ACHN (cell line): ENCODE measurements around the gene CEP63.

Source experiments
- DNase-seq: peaks from one replicate; pipeline ENCODE4 v3.0.0-alpha.2; 2015
- in situ Hi-C: cut with HindIII; loops from 2 replicates; pipeline ENCODE4 v1.10.0; 2017; ENCODE audit warnings: low sequenced_read_pairs, low pct_ligation_motif_present, low pct_unique_long_range_greater_than_20kb

CEP63 gene

GRCh38 chr3:134613006-134613520 lies 127.2 kb downstream of the CEP63 start:
- DNase-seq: no peak
- in situ Hi-C loops: no loop called here

GRCh38 chr3:134614955-134615354 lies 129.1 kb downstream of the CEP63 start:
- no peak for DNase-seq
- in situ Hi-C loops: no loop called here

GRCh38 chr3:134615743-134616142 lies 129.9 kb downstream of the CEP63 start:
- in situ Hi-C loops: no loop called here
- no peak for DNase-seq

- in situ Hi-C loops: no loop called here
- no peak for DNase-seq
Observed at GRCh38 chr3:134617608-134618477, 132.0 kb downstream of the CEP63 start.

- no peak for DNase-seq
- in situ Hi-C loops: no loop called here
Observed at GRCh38 chr3:134618478-134619300, 132.8 kb downstream of the CEP63 start.

GRCh38 chr3:134619301-134619615 lies 133.4 kb downstream of the CEP63 start:
- in situ Hi-C loops: no loop called here
- DNase-seq: no peak

GRCh38 chr3:134619884-134620445 lies 134.1 kb downstream of the CEP63 start:
- in situ Hi-C loops: no loop called here
- DNase-seq: no peak

- DNase-seq: no peak
- in situ Hi-C loops: no loop called here
Observed at GRCh38 chr3:134620476-134621115, 134.7 kb downstream of the CEP63 start.

GRCh38 chr3:134621854-134622253 lies 136.0 kb downstream of the CEP63 start:
- in situ Hi-C loops: no loop called here
- no peak for DNase-seq

GRCh38 chr3:134622806-134623365 lies 137.0 kb downstream of the CEP63 start:
- in situ Hi-C loops: no loop called here
- no peak for DNase-seq

- no peak for DNase-seq
Observed at GRCh38 chr3:134623615-134624245, 137.9 kb downstream of the CEP63 start.

More at GRCh38 chr3:134623615-134624245, 137.9 kb downstream of the CEP63 start:
- in situ Hi-C loops: no loop called here
